ENCODE data around the gene RASL10A. TPM values are rescaled to one million over a fixed set of nuclear protein-coding genes. Genes with fewer than 3 reads are reported as not detected.

The RASL10A gene
- total and polyA plus RNA-seq, 9 of the 15 experiments (the other 6 are each of a cell fraction or from before 2014, with no cell fraction given) = 0.17 to 1.2 (median 0.45) TPM; not detected in 3

DNA sequence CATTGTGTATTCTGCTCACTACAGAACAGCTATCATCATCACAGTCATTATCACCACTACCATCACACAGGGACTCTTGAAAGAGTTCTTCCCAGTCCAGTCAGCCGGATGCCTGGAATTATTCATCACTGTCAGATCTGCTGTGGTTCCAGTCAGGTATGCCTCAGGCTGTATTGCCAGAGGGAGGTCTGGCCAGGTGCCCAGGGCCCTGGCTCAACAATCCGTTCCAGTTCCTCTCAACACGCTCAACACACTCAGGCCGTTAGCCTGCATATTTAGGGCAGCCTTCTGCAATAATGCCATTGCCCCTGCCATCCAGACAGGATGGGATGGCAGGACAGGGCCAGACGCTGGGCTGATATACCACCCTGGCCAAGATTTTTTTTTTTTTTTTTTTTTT, 28.6 kb upstream of the RASL10A start:
- H3K4me3 ChIP-seq = no peak overlapping the region
- H3K27me3 ChIP-seq (ENCODE audit: control insufficient read depth in 2 of 2, insufficient read depth in 2 of 2, low read length in 2 of 2) = no peaks in the 10 kb centered on the region
- H3K4me1 ChIP-seq (replicated peaks in 1 of 2; ENCODE audit: control insufficient read depth in 2 of 2, insufficient read depth in 2 of 2, low read length in 2 of 2) = peaks cover 0 to 10% of the 10 kb centered on the region in 2 experiments; a peak in 3 of 5 replicates
- H3K9me1 ChIP-seq (ENCODE audit: control insufficient read depth, insufficient read depth, low read length) = no peaks in the 10 kb centered on the region
- no peak for FAIRE-seq
- H3K36me3 ChIP-seq (ENCODE audit: control insufficient read depth, insufficient read depth, low read length) = peaks cover 80% of the 10 kb centered on the region
- in situ Hi-C loops (cut with MboI) = no loop called here
- intact Hi-C loops (cut with micrococcal nuclease) = no loop called here
- H2AFZ ChIP-seq (ENCODE audit: low read depth, low read length) = no peak overlapping the region
- 84% methylated on average over 3 of the region's 5 CpGs for WGBS (ENCODE audit: insufficient coverage, low coverage, missing lambda C conversion rate)
- ATAC-seq = no peak
- BruUV-seq (replicated peaks) = no TSS peak
- H3K9ac ChIP-seq (ENCODE audit: insufficient read depth in 1 of 2, low read depth in 2 of 2, low read length in 2 of 2) = no peak overlapping the region
- POLR2A ChIA-PET = interaction anchor here (0.7 kb wide), 1 partner anchor 266 kb away, joined by 5 read pairs; no protein-coding TSS in a partner anchor
- no peaks in the 10 kb centered on the region for H3K79me2 ChIP-seq (ENCODE audit: control insufficient read depth, insufficient read depth, low read length)
- CTCF ChIA-PET (ENCODE audit: low intra/inter-chr PET ratio) = no interaction called here
- no peaks in the 10 kb centered on the region for H4K20me1 ChIP-seq (replicated peaks; ENCODE audit: control insufficient read depth, insufficient read depth, low read length)
- no peak for DNase-seq (ENCODE audit: extremely low read depth in 1 of 4, low spot score in 3 of 4)
- no peak overlapping the region for H3K27ac ChIP-seq (ENCODE audit: extremely low read depth, low read depth, low read length)
- no peaks in the 10 kb centered on the region for H3K9me3 ChIP-seq (replicated peaks; ENCODE audit: control insufficient read depth, insufficient read depth, low read depth, low read length)
- no peak overlapping the region for H3K4me2 ChIP-seq (ENCODE audit: insufficient read depth, low read length)
- no peak for TF ChIP-seq SRSF1 (IDR thresholded peaks at IDR 0.05; ENCODE audit: low read depth, low read length)
- no peak for TF ChIP-seq MED1 (CRISPR knock-in tag; IDR thresholded peaks at IDR 0.05; ENCODE audit: borderline replicate concordance)
- TF ChIP-seq, protein P1, sequence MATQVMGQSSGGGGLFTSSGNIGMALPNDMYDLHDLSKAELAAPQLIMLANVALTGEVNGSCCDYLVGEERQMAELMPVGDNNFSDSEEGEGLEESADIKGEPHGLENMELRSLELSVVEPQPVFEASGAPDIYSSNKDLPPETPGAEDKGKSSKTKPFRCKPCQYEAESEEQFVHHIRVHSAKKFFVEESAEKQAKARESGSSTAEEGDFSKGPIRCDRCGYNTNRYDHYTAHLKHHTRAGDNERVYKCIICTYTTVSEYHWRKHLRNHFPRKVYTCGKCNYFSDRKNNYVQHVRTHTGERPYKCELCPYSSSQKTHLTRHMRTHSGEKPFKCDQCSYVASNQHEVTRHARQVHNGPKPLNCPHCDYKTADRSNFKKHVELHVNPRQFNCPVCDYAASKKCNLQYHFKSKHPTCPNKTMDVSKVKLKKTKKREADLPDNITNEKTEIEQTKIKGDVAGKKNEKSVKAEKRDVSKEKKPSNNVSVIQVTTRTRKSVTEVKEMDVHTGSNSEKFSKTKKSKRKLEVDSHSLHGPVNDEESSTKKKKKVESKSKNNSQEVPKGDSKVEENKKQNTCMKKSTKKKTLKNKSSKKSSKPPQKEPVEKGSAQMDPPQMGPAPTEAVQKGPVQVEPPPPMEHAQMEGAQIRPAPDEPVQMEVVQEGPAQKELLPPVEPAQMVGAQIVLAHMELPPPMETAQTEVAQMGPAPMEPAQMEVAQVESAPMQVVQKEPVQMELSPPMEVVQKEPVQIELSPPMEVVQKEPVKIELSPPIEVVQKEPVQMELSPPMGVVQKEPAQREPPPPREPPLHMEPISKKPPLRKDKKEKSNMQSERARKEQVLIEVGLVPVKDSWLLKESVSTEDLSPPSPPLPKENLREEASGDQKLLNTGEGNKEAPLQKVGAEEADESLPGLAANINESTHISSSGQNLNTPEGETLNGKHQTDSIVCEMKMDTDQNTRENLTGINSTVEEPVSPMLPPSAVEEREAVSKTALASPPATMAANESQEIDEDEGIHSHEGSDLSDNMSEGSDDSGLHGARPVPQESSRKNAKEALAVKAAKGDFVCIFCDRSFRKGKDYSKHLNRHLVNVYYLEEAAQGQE (IDR thresholded peaks at IDR 0.05; ENCODE audit: borderline replicate concordance) = no peak
- TF ChIP-seq, protein P1 (CRISPR knock-in tag; IDR thresholded peaks at IDR 0.05; ENCODE audit: low read depth) = no peak
- TF ChIP-seq, protein P2, sequence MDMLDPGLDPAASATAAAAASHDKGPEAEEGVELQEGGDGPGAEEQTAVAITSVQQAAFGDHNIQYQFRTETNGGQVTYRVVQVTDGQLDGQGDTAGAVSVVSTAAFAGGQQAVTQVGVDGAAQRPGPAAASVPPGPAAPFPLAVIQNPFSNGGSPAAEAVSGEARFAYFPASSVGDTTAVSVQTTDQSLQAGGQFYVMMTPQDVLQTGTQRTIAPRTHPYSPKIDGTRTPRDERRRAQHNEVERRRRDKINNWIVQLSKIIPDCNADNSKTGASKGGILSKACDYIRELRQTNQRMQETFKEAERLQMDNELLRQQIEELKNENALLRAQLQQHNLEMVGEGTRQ (CRISPR knock-in tag; IDR thresholded peaks at IDR 0.05) = no peak
- no peak for TF ChIP-seq ZNF282 (CRISPR knock-in tag; IDR thresholded peaks at IDR 0.05)
- TF ChIP-seq, protein P3, sequence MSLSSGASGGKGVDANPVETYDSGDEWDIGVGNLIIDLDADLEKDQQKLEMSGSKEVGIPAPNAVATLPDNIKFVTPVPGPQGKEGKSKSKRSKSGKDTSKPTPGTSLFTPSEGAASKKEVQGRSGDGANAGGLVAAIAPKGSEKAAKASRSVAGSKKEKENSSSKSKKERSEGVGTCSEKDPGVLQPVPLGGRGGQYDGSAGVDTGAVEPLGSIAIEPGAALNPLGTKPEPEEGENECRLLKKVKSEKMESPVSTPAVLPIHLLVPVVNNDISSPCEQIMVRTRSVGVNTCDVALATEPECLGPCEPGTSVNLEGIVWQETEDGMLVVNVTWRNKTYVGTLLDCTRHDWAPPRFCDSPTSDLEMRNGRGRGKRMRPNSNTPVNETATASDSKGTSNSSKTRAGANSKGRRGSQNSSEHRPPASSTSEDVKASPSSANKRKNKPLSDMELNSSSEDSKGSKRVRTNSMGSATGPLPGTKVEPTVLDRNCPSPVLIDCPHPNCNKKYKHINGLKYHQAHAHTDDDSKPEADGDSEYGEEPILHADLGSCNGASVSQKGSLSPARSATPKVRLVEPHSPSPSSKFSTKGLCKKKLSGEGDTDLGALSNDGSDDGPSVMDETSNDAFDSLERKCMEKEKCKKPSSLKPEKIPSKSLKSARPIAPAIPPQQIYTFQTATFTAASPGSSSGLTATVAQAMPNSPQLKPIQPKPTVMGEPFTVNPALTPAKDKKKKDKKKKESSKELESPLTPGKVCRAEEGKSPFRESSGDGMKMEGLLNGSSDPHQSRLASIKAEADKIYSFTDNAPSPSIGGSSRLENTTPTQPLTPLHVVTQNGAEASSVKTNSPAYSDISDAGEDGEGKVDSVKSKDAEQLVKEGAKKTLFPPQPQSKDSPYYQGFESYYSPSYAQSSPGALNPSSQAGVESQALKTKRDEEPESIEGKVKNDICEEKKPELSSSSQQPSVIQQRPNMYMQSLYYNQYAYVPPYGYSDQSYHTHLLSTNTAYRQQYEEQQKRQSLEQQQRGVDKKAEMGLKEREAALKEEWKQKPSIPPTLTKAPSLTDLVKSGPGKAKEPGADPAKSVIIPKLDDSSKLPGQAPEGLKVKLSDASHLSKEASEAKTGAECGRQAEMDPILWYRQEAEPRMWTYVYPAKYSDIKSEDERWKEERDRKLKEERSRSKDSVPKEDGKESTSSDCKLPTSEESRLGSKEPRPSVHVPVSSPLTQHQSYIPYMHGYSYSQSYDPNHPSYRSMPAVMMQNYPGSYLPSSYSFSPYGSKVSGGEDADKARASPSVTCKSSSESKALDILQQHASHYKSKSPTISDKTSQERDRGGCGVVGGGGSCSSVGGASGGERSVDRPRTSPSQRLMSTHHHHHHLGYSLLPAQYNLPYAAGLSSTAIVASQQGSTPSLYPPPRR (CRISPR knock-in tag; IDR thresholded peaks at IDR 0.05; ENCODE audit: borderline replicate concordance) = no peak

Data from K562 (cell line).